Myocyte (in vitro differentiated cells): ENCODE measurements around the gene RFX6. TPM values are rescaled to one million over a fixed set of nuclear protein-coding genes. Genes with fewer than 3 reads are reported as not detected.

Source experiments
- DNase-seq: peaks from one replicate; pipeline ENCODE4 v3.0.0-alpha.2; 2012; ENCODE audit warnings: low read depth
- total RNA-seq: library from RNA; depleted of rRNA; stranded (reverse); fragments of >200 nt; gene quantifications from 2 replicates; pipeline ENCODE4 v1.2.3, GENCODE V29; 2014

RFX6 gene
- total RNA-seq, 1 donor from 2014 or later = not detected

DNA sequence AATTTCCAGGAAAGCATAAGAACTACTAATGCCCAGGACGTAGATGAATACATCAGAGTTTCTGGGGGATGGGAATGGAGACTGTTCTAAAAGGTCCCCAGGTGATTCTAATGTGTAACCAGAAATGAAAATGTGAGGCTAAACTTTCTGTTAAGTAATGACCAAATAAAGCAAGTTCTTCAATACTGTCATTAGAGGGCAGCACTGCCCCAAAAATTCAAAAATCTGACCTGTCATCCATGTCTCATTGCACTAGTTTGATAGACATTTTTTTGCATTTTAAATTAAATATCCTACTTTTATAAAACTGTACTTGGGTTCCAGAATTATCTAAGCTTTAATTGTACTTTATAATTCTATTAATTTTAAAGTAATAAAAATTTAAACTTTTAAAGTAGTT, 94.9 kb downstream of the RFX6 start:
- DNase-seq = peak; percentile 78

GRCh38 chr6:116973976-116974375, 96.9 kb downstream of the RFX6 start:
- no peak for DNase-seq

DNA sequence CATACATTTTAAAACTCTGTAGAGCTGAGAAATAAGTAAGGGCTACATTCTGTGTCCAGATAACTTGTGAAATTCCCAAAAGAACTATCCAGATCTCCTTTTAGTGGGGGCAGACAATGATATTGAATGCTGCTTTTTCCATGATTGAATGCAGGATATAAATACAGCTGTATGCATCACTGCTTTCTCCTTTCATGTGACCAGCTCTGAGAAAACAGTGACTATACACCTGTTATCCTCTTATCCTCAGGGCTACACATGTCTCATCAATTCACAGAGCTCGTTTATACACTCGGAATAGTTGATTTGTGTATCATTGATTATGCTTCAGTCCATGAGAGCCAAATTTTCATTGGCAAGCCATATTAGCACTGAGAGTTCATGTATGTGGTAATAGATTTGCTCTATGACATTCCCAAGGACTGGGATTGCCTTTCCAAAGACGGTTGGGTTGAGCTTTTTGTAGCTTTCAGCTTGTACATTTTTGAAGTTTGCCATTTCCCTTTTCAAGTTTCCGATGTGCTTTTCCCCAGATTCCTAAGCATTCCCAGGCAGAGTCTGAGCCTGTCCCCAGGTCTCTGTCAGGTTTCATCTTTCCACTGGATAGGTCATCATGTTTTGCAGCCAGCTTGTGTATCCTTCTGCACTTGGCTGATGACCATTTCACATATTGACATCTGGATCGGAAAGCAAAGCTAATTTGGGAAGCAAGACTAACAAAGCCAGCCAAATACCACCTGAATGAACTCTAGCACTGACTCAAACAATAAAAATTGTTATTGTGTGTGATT, 97.7 kb downstream of the RFX6 start:
- no peak for DNase-seq

GRCh38 chr6:116975600-116975999, 98.6 kb downstream of the RFX6 start:
- peak; percentile 13 for DNase-seq

DNA sequence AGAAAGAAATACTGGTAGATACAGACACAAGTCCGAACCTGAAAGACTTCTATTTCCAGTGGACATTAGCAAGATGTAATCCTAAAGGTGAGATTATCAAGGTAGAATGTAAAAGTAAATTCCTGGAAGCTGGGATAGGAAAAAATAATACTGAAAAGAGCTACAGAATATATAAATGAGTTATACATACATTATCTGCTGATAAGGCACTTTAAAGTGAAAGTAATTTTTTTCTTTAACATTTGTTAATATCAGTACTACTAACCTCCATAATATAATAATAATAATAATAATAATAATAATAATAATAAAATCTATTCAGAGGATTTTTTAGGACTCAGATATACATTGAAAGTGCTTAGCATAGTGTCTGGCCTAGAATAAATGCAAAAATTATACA, 102.5 kb downstream of the RFX6 start:
- no peak for DNase-seq

Other genes with a start within 250 kb of the RFX6 start
- gene ZUP1, start 208.5 kb upstream of the RFX6 start, total RNA-seq = 10.1 and 11.0 TPM in 2 replicates
- gene KPNA5, start 196.0 kb upstream of the RFX6 start, total RNA-seq = 21.3 and 27.2 TPM in 2 replicates
- gene FAM162B, start 111.5 kb upstream of the RFX6 start, total RNA-seq = not detected in 2 replicates
- gene GPRC6A, start 48.2 kb upstream of the RFX6 start, total RNA-seq = not detected in 2 replicates